Trophoblast cell (in vitro differentiated cells and primary cell): Measurements from ENCODE around the gene PAX5.
"Not testable (repeated sequence)": the region's sequence is repeated elsewhere in the genome, so short reads cannot be mapped to it uniquely, and the experiment has no call there.

ENCODE experiments used
- DNase-seq, 2 donors: peaks; one replicate each; pipeline ENCODE4 v3.0.0-alpha.2; 2016
- H2AFZ ChIP-seq: 2 replicates; pipeline ENCODE4 v1.6.1; 2013; ENCODE audit warnings: low read length, moderate library complexity, mild to moderate bottlenecking; ENCODE audit not compliant: insufficient read depth, poor library complexity
- H2AK5ac ChIP-seq: 2 replicates; pipeline ENCODE4 v1.6.1; 2013; ENCODE audit warnings: mild to moderate bottlenecking, low read length
- H2BK120ac ChIP-seq: 2 replicates; pipeline ENCODE4 v1.6.1; 2013; ENCODE audit warnings: low read length, mild to moderate bottlenecking, moderate library complexity; ENCODE audit not compliant: insufficient read depth, poor library complexity
- H2BK12ac ChIP-seq: 2 replicates; pipeline ENCODE4 v1.6.1; 2013; ENCODE audit warnings: mild to moderate bottlenecking, low read length, moderate library complexity
- H2BK5ac ChIP-seq: 2 replicates; pipeline ENCODE4 v1.6.1; 2013; ENCODE audit warnings: low read length, low read depth, moderate library complexity, mild to moderate bottlenecking; ENCODE audit not compliant: poor library complexity
- H3K14ac ChIP-seq: 2 replicates; pipeline ENCODE4 v1.6.1; 2013; ENCODE audit warnings: mild to moderate bottlenecking, low read length
- H3K18ac ChIP-seq: 2 replicates; pipeline ENCODE4 v1.6.1; 2013; ENCODE audit warnings: mild to moderate bottlenecking, low read length
- H3K23ac ChIP-seq: 2 replicates; pipeline ENCODE4 v1.6.1; 2013; ENCODE audit warnings: low read length
- H3K27ac ChIP-seq: 2 replicates; pipeline ENCODE4 v1.5.1; 2013; ENCODE audit warnings: low read depth, mild to moderate bottlenecking, inconsistent platforms, low read length, moderate library complexity
- H3K27me3 ChIP-seq: 2 replicates; pipeline ENCODE4 v1.6.1; 2013; ENCODE audit warnings: inconsistent platforms, mild to moderate bottlenecking, low read length, moderate library complexity; ENCODE audit not compliant: insufficient read depth
- H3K36me3 ChIP-seq, 2 experiments: 1 replicate in 1 of 2; 2 replicates in 1 of 2; pipeline ENCODE4 v1.6.1; 2013; ENCODE audit warnings: low read length in 2 of 2, mild to moderate bottlenecking in 2 of 2, moderate library complexity in 1 of 2; ENCODE audit not compliant: insufficient read depth in 2 of 2, control insufficient read depth in 1 of 2
- H3K4ac ChIP-seq: 2 replicates; pipeline ENCODE4 v1.6.1; 2013; ENCODE audit warnings: low read depth, mild to moderate bottlenecking, low read length, moderate library complexity
- H3K4me1 ChIP-seq, 2 experiments: 1 replicate in 1 of 2; 2 replicates in 1 of 2; pipeline ENCODE4 v1.6.1; 2013; ENCODE audit warnings: low read length in 2 of 2, mild to moderate bottlenecking in 2 of 2, moderate library complexity in 1 of 2; ENCODE audit not compliant: insufficient read depth in 2 of 2, control insufficient read depth in 1 of 2
- H3K4me2 ChIP-seq: 2 replicates; pipeline ENCODE4 v1.6.1; 2013; ENCODE audit warnings: inconsistent platforms, mild to moderate bottlenecking, low read length, moderate library complexity
- H3K4me3 ChIP-seq: 2 replicates; pipeline ENCODE4 v1.5.1; 2013; ENCODE audit warnings: mild to moderate bottlenecking, low read depth, low read length, inconsistent platforms
- H3K79me1 ChIP-seq: one replicate; pipeline ENCODE4 v1.6.1; 2013; ENCODE audit warnings: low read length
- H3K79me2 ChIP-seq: 2 replicates; pipeline ENCODE4 v1.6.1; 2013; ENCODE audit warnings: low read length, mild to moderate bottlenecking; ENCODE audit not compliant: control insufficient read depth, insufficient read depth, poor library complexity
- H3K9ac ChIP-seq: 2 replicates; pipeline ENCODE4 v1.6.1; 2013; ENCODE audit warnings: mild to moderate bottlenecking, low read length
- H3K9me3 ChIP-seq: 2 replicates; pipeline ENCODE4 v1.6.1; 2013; ENCODE audit warnings: low read depth, mild to moderate bottlenecking, control low read depth, inconsistent platforms, low read length; ENCODE audit not compliant: insufficient read depth
- H4K12ac ChIP-seq: 2 replicates; pipeline ENCODE4 v1.6.1; 2013; ENCODE audit warnings: low read depth, mild to moderate bottlenecking, low read length, moderate library complexity
- H4K8ac ChIP-seq: 2 replicates; pipeline ENCODE4 v1.6.1; 2013; ENCODE audit warnings: low read depth, mild to moderate bottlenecking, low read length, moderate library complexity
- H4K91ac ChIP-seq: one replicate; pipeline ENCODE4 v1.6.1; 2013; ENCODE audit warnings: low read depth, mild to moderate bottlenecking, low read length, moderate library complexity
- WGBS: extraction: QIAGEN DNeasy Blood & Tissue Kit; methylation state at CpG from one replicate; pipeline ENCODE4 v1.1.7; 2013; ENCODE audit warnings: missing lambda C conversion rate; ENCODE audit not compliant: insufficient read length, insufficient coverage; ENCODE audit errors: extremely low coverage; 5-methylcytosine and 5-hydroxymethylcytosine counted together

The PAX5 gene

DNA sequence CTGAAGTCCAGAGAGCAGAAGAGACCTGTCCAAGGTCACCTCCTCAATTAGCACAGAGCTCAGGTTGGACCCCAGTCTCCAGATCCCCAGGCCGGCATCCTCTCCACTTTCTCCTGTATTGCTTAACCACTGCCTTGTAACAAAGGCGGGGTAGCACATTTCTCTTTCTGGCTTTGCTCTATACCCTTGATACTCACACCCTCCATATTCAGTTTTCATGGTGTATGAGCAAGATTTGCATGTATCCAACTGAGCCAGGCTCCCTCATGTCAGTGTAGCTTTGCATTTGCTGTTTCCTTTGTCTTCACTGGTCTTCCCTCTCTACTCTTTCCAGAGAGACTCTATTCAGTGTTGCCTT is 20.3 kb upstream of the PAX5 start:
- H2BK120ac ChIP-seq, H3K79me2 ChIP-seq, DNase-seq, H3K27me3 ChIP-seq, H3K9ac ChIP-seq, H2BK12ac ChIP-seq, H3K4me1 ChIP-seq, H4K12ac ChIP-seq, H2AK5ac ChIP-seq, H3K79me1 ChIP-seq, H3K27ac ChIP-seq, H4K91ac ChIP-seq, H2AFZ ChIP-seq, H2BK5ac ChIP-seq, H3K4ac ChIP-seq, H3K4me3 ChIP-seq, H3K9me3 ChIP-seq, H3K18ac ChIP-seq, H4K8ac ChIP-seq, H3K4me2 ChIP-seq, H3K14ac ChIP-seq, H3K36me3 ChIP-seq, H3K23ac ChIP-seq: not testable (repeated sequence)
- WGBS = no CpG with 5 or more reads among the region's 2 CpGs

DNA sequence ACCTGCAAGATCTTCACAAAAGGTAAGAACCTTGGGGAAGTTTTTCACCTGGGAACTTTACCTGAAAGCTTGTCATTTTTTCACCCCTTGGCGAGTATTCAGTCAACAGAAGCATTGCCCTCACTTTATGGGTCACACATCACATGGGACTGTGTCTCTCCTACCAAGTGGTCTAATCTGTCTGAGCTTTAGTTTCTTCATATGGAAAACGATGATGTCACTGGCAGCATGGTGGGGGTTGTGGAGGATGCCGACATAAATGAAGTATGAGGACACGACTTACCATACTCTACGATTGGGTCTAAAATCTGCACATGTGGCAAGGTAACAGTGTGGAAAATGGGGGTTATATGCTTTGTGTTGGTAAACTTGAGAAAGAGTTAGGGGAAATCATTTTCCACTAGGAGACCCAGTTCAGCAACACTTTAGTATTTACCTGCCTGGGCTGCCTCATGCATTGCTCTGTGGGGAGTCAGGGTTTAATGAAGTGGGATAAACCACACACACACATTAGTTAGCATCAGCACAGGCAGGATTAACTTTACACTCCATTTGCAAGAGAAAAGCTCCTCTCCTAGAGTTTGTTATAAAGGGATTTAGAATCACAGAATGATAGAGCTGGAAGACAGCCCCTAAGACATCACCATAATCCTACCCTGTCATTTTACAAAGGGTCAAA is 19.8 kb upstream of the PAX5 start:
- Histone ChIP-seq H3K79me1 (no peaks in the 10 kb centered on the region), H4K8ac (no peak overlapping the region), H2BK12ac (no peak overlapping the region), H2AK5ac (no peak overlapping the region), H3K4ac (no peak overlapping the region), H3K18ac (no peak overlapping the region), H3K27me3 (no peaks in the 10 kb centered on the region), H4K12ac (no peak overlapping the region), H2AFZ (no peak overlapping the region), H4K91ac (no peak overlapping the region), H2BK120ac (no peak overlapping the region), H3K27ac (no peak overlapping the region), H3K4me2 (no peak overlapping the region), H3K14ac (no peak overlapping the region), H2BK5ac (no peak overlapping the region), H3K9ac (no peak overlapping the region), H3K23ac (no peak overlapping the region), H3K4me3 (no peak overlapping the region), H3K79me2 (no peaks in the 10 kb centered on the region), H3K9me3 (no peaks in the 10 kb centered on the region), H3K4me1 (no peaks in the 10 kb centered on the region), H3K36me3 (no peaks in the 10 kb centered on the region)
- no CpG with 5 or more reads among the region's 5 CpGs for WGBS
- DNase-seq = no peak

DNA sequence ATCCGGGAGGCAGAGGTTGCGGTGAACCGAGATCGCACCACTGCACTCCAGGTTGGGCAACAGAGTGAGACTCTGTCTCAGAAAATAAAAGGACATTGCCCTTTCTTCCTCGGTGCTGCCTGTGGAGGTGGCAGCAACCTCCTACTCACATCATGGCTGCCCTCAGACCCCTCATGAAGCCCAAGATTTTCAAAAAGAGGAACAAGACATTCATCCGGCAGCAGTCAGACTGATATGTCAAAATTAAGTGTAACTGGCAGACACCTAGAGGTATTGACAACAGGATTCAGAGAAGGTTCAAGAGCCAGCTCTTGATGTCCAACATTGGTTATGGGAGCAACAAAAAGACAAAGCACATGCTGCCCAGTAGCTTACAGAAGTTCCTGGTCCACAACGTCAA is 12.6 kb upstream of the PAX5 start:
- Histone ChIP-seq H3K4me1 (no peaks in the 10 kb centered on the region), H3K36me3 (no peaks in the 10 kb centered on the region), H3K79me2 (no peaks in the 10 kb centered on the region), H3K18ac (no peak overlapping the region), H2BK120ac (no peak overlapping the region), H3K4me3 (no peak overlapping the region), H3K27me3 (peaks cover 3% of the 10 kb centered on the region), H2BK12ac (no peak overlapping the region), H3K9ac (no peak overlapping the region), H3K9me3 (no peaks in the 10 kb centered on the region), H4K12ac (no peak overlapping the region), H3K23ac (no peak overlapping the region), H2BK5ac (no peak overlapping the region), H3K14ac (no peak overlapping the region), H3K79me1 (no peaks in the 10 kb centered on the region), H4K91ac (no peak overlapping the region), H3K4me2 (no peak overlapping the region), H4K8ac (no peak overlapping the region), H2AFZ (no peak overlapping the region), H3K27ac (no peak overlapping the region), H3K4ac (no peak overlapping the region), H2AK5ac (no peak overlapping the region)
- no peak for DNase-seq
- WGBS = no CpG with 5 or more reads among the region's 7 CpGs

DNA sequence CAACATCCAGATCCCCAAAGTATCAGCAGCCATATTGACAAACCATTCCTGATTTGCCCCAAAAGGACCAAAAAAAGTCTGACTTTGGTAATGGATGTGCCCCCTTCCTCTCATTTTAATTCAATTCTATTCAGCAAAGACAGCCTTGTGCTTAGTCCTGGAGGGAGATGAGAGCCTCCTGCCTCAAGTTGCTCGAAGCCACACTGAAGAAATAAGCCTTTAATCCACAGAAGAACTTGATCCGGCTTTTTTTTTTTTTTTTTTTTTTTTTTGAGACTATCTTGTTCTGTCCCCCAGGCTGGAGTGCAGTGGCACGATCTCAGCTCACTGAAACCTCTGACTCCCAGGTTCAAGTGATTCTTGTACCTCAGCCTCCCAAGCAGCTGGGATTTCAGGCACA is 8.4 kb upstream of the PAX5 start:
- Histone ChIP-seq H2BK120ac (no peak overlapping the region), H2AK5ac (no peak overlapping the region), H3K9ac (no peak overlapping the region), H3K27ac (no peak overlapping the region), H3K18ac (no peak overlapping the region), H4K91ac (no peak overlapping the region), H3K4ac (no peak overlapping the region), H3K23ac (no peak overlapping the region), H3K36me3 (no peaks in the 10 kb centered on the region), H3K79me1 (no peaks in the 10 kb centered on the region), H2AFZ (no peak overlapping the region), H2BK12ac (no peak overlapping the region), H4K8ac (no peak overlapping the region), H3K4me2 (no peak overlapping the region), H4K12ac (no peak overlapping the region), H3K4me3 (no peak overlapping the region), H3K79me2 (no peaks in the 10 kb centered on the region), H3K14ac (no peak overlapping the region), H2BK5ac (no peak overlapping the region), H3K9me3 (peaks cover 4% of the 10 kb centered on the region), H3K4me1 (peaks cover 7% of the 10 kb centered on the region in 2 experiments), H3K27me3 (peaks cover 25% of the 10 kb centered on the region)
- no CpG with 5 or more reads among the region's 3 CpGs for WGBS
- DNase-seq = no peak
